Measurements from ENCODE around the gene UGDH.
A peak's percentile ranks its signal among the peaks of the same experiment; 100 is the strongest.
"Not testable (repeated sequence)": the region's sequence is repeated elsewhere in the genome, so short reads cannot be mapped to it uniquely, and the experiment has no call there.

The UGDH gene

GRCh38 chr4:39527296-39528060, at the start of gene UGDH:
Gene UGDH (minus strand): TSS chr4:39527439. CDS start chr4:39521512, 5,927 bp downstream.
- peak; percentile 91 for DNase-seq

GRCh38 chr4:39574946-39575345, 47.7 kb upstream of the UGDH start:
- DNase-seq = no peak

- no peak for DNase-seq
Measured at GRCh38 chr4:39571504-39571903, 44.3 kb upstream of the UGDH start.

DNA sequence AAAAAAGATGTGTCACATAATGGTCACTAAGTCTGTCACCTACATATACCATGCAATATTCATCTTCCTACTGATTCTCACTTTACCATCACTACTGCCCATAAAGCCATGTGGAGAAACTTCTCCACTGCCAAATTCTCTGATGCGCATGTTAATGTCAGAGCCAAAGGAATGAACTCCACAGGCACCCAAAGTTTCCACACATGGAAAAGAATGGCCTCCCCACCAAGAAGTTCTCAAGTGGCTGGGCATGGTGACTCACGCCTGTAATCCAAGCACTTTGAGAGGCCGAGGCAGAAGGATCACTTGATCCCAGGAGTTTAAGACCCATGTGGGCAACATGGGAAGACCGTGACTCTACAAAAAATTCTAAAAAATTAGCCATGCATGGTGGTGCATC, 43.8 kb upstream of the UGDH start:
- DNase-seq = no peak

DNA sequence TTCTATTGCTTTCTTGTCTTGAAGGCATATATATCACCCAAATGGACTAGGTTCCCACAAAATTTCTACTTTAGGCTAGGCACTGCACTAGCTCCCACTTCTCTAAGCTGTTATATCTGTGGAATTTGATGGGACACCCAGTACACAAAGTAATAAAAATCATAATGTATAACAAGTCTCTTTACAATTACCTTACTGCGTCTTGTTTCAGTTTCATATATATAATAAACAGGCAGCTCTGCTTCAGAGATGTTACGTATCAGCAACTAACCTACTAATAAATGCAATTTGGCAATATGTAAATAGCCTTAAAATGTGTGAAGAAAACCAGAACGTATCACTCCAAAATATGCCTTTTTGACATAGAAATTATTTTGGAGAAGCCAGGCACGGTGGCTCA, 42.0 kb upstream of the UGDH start:
- DNase-seq = no peak

DNA sequence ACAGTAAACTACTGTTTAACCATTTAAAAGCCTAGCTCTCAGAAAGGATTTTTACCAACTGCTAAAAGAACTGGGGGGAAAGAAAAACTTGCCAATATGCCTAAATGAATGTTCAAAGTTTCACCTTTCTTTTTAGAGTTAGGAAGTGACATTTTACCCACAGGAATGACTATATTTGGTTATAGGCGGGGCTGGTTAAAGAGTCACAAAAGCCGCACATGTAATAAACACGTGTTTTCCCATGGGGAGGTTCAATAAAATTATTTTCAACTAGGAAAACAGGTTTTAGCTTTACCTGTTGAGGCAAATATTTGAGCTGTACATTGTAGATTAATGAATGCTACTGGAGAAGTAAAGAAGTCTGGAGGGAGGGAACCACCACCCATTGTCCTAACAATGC, 41.6 kb upstream of the UGDH start:
- DNase-seq = no peak

GRCh38 chr4:39565878-39566600, 38.8 kb upstream of the UGDH start:
- DNase-seq = no peak

DNA sequence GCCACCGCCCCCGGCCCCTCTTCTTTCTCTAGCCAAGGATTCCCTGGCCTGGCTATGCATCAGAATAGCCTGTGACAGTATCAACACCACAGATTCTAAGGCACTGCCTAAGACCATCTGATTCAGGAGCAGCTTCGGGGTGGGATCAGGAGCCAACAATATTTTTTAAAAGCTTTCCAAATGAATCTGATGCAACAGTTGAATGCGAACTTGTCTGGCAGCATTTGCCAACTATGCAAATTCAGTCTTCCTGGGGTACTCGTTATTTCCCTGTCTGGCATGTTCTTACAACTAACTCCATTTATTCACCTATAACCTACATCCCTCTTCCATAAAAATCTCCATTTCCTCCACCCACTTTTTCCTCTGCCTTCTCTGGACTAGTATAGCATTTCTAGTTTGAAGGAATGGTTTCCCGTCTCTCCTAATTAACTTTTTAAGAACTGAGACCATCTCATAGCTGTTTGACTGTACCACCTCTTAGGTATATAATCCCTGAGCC, 36.2 kb upstream of the UGDH start:
- no peak for DNase-seq

GRCh38 chr4:39562792-39563191, 35.6 kb upstream of the UGDH start:
- DNase-seq = no peak

GRCh38 chr4:39559626-39560025, 32.4 kb upstream of the UGDH start:
- DNase-seq = no peak

DNA sequence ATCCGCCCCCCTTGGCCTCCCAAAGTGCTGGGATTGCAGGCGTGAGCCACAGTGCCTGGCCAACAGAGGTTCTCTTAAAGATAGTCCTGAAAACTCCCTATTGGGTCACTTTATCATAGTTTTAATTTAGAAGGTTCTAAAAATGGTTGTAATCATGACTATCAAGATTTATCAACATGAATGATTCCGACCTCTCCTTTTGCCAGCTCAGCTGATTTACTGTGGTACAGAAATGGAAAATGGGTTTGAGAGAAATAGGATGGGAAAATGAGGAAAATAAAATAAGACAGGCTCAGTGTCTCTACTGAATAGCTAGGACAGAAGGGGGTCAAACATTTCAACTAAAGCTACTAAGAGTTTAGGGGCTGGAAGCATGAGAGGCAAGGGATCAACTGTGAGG, 28.2 kb upstream of the UGDH start:
- DNase-seq = no peak

- DNase-seq = no peak
Measured at GRCh38 chr4:39548425-39549067, 21.3 kb upstream of the UGDH start.

- DNase-seq = no peak
Measured at GRCh38 chr4:39544580-39545315, 17.5 kb upstream of the UGDH start.

DNA sequence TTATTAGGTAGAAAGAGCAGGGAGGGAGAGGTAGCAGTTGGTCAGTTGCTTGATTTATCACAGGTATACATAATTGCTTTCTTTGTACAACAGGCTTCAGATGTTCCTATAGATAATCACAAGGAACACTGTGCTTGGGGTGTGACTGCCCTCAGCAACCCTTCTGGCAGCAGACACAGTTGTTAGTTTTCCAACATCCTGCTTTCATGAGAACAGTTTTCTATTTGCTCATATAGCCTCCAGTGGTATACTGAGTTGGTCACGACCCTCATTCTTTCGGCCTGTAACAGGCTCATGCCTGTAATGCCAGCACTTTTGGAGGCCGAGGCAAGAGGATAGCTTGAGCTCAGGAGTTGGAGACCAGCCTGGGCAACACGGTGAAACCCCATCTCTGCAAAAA, 16.8 kb upstream of the UGDH start:
- DNase-seq = not testable (repeated sequence)

- no peak for DNase-seq
Measured at GRCh38 chr4:39543034-39543433, 15.8 kb upstream of the UGDH start.

GRCh38 chr4:39542611-39543012, 15.4 kb upstream of the UGDH start:
- DNase-seq = no peak

DNA sequence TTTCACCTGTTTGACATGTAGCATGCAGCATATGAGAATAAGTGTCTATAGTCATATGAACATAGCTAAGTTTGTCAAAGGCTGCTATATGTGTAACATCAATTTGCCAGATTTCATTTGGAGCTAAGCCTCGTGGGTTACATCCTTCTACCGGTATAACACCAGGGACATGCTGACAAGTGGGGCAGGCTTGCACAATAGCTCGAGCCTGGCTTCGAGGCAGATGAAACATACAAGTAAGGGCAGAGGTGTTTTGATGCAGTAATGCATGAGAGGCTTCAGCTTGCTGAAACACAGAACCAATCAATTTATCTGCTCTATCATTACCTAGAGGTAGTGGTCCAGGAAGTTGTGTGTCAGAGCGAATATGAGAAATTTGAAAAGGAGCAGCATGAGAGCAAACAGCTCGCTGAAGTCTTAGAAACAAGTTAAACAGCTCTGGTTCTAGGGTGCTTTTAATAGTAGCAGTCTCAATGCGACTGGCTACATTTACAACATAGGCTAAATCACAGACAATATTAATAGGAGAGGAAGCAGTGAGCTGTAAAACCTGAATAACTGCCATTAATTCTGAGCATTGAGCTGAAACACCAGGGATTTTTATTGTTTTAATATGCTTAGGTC, 14.9 kb upstream of the UGDH start:
- no peak for DNase-seq

DNA sequence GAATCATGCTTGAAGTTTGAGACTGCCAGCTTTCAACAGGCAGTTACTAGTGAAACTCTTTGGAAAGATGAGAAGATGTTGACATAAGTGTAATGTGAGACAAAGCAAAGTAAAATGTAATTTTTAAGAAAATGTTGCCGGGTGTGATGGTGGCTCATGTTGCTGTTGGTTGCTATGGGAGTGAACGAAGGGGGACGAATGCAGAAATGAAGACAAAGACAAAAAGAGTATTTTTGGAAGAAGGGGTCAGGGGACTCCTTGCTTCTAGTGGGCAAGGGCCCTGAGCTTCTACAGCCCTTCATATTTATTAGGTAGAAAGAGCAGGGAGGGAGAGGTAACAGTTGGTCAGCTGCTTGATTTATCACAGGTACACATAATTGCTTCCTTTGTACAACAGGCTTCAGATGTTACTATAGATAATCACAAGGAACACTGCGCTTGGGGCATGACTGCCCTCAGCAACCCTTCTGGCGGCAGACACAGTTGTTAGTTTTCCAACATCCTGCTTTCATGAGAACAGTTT, 11.9 kb upstream of the UGDH start:
- no peak for DNase-seq

DNA sequence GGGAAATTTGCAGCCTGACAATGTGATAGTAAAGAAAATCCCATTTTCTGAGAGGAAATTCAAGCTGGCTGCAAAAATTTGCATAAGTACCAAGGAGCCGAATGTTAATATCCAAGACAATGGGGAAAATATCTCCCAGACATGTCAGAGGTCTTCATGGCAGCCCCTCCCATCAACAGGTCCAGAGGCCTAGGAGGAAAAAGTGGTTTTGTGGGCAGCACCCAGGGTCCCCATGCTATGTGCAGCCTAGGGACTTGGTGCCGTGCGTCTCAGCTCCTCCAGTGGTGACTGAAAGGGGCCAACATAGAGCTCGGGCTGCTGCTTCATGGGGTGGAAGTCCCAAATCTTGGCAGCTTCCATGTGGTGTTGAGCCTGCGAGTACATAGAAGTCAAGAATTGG, 6.3 kb upstream of the UGDH start:
- no peak for DNase-seq

DNA sequence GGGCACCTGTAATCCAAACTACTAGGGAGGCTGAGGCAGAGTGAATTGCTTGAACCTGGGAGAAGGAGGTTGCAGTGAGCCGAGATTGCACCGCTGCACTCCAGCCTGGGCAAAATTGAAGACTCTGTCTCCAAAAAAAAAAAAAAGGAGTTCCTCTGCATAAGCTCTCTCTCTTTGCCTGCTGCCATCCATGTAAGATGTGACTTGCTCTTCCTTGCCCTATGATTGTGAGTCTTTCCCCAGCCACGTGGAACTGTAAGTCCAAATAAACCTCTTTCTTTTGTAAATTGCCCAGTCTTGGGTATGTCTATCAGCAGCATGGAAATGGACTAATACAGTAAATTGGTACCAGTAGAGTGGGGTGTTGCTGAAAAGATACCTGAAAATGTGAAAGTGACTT, 5.0 kb upstream of the UGDH start:
- DNase-seq = not testable (repeated sequence)

DNA sequence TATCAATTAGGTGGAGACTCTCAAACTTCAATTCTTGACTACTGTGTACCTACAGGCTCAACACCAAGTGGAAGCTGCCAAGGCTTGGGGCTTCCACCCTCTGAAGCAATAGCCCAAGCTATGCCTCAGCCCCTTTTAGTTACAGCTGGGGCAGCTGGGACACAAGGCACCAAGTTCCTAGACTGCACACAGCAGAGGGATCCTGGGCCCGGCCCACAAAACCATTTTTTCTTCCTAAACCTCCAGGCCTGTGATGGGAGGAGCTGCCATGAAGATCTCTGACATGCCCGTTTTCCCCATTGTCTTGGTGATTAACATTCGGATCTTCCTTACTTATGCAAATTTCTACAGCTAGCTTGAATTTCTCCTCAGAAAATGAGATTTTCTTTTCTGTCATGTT, 3.4 kb upstream of the UGDH start:
- no peak for DNase-seq

DNA sequence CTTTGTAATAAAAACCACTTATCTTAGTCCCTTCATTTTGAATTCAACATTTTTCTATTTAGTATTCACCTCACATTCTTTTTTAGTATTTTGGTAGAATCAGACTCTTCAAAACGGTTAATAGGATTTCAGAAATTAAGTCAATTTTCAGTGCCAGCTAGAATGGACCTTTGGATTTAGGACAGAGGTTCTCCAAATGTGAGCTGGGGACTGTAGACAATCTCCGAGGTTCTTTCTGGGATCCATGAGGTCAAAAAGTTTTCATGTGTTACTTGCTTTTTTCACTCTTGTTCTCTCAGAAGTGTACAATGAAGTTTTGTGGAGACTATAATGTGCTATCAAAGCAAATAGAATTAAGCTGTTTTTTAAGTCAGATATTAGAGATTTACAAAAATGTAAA, 2.3 kb upstream of the UGDH start:
- DNase-seq = no peak
